Liver (tissue), 9 donors: ENCODE measurements around the gene ANKRD11. TPM values are rescaled to one million over a fixed set of nuclear protein-coding genes. Genes with fewer than 3 reads are reported as not detected.

ENCODE experiments used
- DNase-seq: peaks from one replicate; pipeline ENCODE4 v3.0.0-alpha.2; 2017; ENCODE audit warnings: low spot score
- H3K27ac ChIP-seq, 2 donors: one replicate each; pipeline ENCODE4 v1.7.0; 2013; ENCODE audit warnings: inconsistent platforms in 2 of 2, low read length in 2 of 2, control low read depth in 1 of 2, low read depth in 1 of 2, mild to moderate bottlenecking in 1 of 2
- H3K27me3 ChIP-seq, 4 donors: one replicate each; pipeline versions ENCODE4 v1.6.1 to v1.7.0; 2013; ENCODE audit warnings: low read length in 3 of 4, inconsistent platforms in 1 of 4, mild to moderate bottlenecking in 1 of 4, moderate library complexity in 1 of 4; ENCODE audit not compliant: control insufficient read depth in 4 of 4, insufficient read depth in 4 of 4
- H3K36me3 ChIP-seq, 4 donors: one replicate each; pipeline versions ENCODE4 v1.6.1 to v1.7.0; 2013; ENCODE audit warnings: low read length in 3 of 4, mild to moderate bottlenecking in 3 of 4, low read depth in 1 of 4, moderate library complexity in 1 of 4; ENCODE audit not compliant: control insufficient read depth in 4 of 4, insufficient read depth in 3 of 4
- H3K4me1 ChIP-seq, 4 donors: one replicate each; pipeline versions ENCODE4 v1.6.1 to v1.7.0; 2013; ENCODE audit warnings: low read length in 3 of 4, mild to moderate bottlenecking in 3 of 4, moderate library complexity in 1 of 4; ENCODE audit not compliant: control insufficient read depth in 4 of 4, insufficient read depth in 4 of 4
- H3K4me3 ChIP-seq, 3 donors: one replicate each; pipeline versions ENCODE4 v1.6.1 to v1.7.0; 2013; ENCODE audit warnings: low read length in 3 of 3, control low read depth in 1 of 3, low read depth in 1 of 3, mild to moderate bottlenecking in 1 of 3
- H3K9ac ChIP-seq, 2 donors: one replicate each; pipeline ENCODE4 v1.7.0; 2013; ENCODE audit warnings: low read length in 2 of 2, mild to moderate bottlenecking in 2 of 2, moderate library complexity in 2 of 2, control low read depth in 1 of 2, low read depth in 1 of 2
- H3K9me3 ChIP-seq, 4 donors: one replicate each; pipeline versions ENCODE4 v1.6.1 to v1.7.0; 2013; ENCODE audit warnings: low read length in 3 of 4; ENCODE audit not compliant: control insufficient read depth in 4 of 4
- CTCF ChIP-seq: fragments of 150-350 bp; IDR thresholded peaks from 2 replicates; pipeline ENCODE4 v1.5.1; 2017; ENCODE audit warnings: improper control_type of control experiment, low read depth, low read length; ENCODE audit not compliant: missing input control
- EGR1 ChIP-seq, 2 donors: IDR thresholded peaks; 2 replicates each; pipeline ENCODE4 v1.6.1; 2016 to 2018; ENCODE audit warnings: antibody characterized with exemption in 2 of 2, low read depth in 2 of 2
- FOXA1 ChIP-seq: IDR thresholded peaks from 2 replicates; pipeline ENCODE4 v1.6.1; 2016; ENCODE audit warnings: antibody characterized with exemption
- FOXA2 ChIP-seq: IDR thresholded peaks from 2 replicates; pipeline ENCODE4 v1.6.1; 2016; ENCODE audit warnings: antibody characterized with exemption
- GABPA ChIP-seq, 2 donors: IDR thresholded peaks in 1 of 2; conservative IDR thresholded peaks in 1 of 2; 2 replicates each; pipeline ENCODE4 v1.6.1; 2016; ENCODE audit warnings: antibody characterized with exemption in 2 of 2, mild to moderate bottlenecking in 1 of 2, moderate library complexity in 1 of 2
- HNF4A ChIP-seq, 2 donors: conservative IDR thresholded peaks; 2 replicates each; pipeline ENCODE4 v1.6.1; 2016; ENCODE audit warnings: antibody characterized with exemption in 2 of 2, mild to moderate bottlenecking in 2 of 2
- HNF4G ChIP-seq: IDR thresholded peaks from 2 replicates; pipeline ENCODE4 v1.6.1; 2016; ENCODE audit warnings: antibody characterized with exemption
- MAX ChIP-seq: IDR thresholded peaks from 2 replicates; pipeline ENCODE4 v1.6.1; 2016; ENCODE audit warnings: antibody characterized with exemption
- NR2F2 ChIP-seq: IDR thresholded peaks from 2 replicates; pipeline ENCODE4 v1.6.1; 2016; ENCODE audit warnings: antibody characterized with exemption
- RAD21 ChIP-seq, 2 donors: IDR thresholded peaks; 2 replicates each; pipeline ENCODE4 v1.6.1; 2016; ENCODE audit warnings: antibody characterized with exemption in 2 of 2, mild to moderate bottlenecking in 2 of 2
- RXRA ChIP-seq, 2 donors: IDR thresholded peaks; 2 replicates each; pipeline ENCODE4 v1.6.1; 2017 to 2018; ENCODE audit warnings: antibody characterized with exemption in 2 of 2, mild to moderate bottlenecking in 1 of 2
- SP1 ChIP-seq: IDR thresholded peaks from 2 replicates; pipeline ENCODE4 v1.6.1; 2018; ENCODE audit warnings: antibody characterized with exemption, mild to moderate bottlenecking
- TAF1 ChIP-seq: conservative IDR thresholded peaks from 2 replicates; pipeline ENCODE4 v1.6.1; 2016; ENCODE audit warnings: antibody characterized with exemption, mild to moderate bottlenecking
- ZBTB33 ChIP-seq: IDR thresholded peaks from 2 replicates; pipeline ENCODE4 v1.6.1; 2016; ENCODE audit warnings: antibody characterized with exemption
- WGBS: extraction: QIAGEN DNeasy Blood & Tissue Kit; methylation state at CpG from one replicate; pipeline ENCODE4 v1.1.7; 2013; 5-methylcytosine and 5-hydroxymethylcytosine counted together
- polyA plus RNA-seq, 2 donors: library from polyadenylated mRNA; stranded (reverse) in 1 of 2; unstranded in 1 of 2; fragments of 200-250 nt in 1 of 2; fragments of >200 nt in 1 of 2; fragmentation: Nextera tagmentation in 1 of 2; extraction: Ambion mirVana in 1 of 2; gene quantifications; one replicate each; pipeline versions ENCODE4 v1.2.1 to v1.2.3, GENCODE V29; 2013 to 2015
- total RNA-seq, 2 donors: library from RNA; depleted of rRNA; stranded (reverse); fragments of >200 nt; gene quantifications; one replicate each; pipeline ENCODE4 v1.2.3, GENCODE V29; 2014
- TF ChIP-seq, protein P1 (sequence below): IDR thresholded peaks from 2 replicates; pipeline ENCODE4 v1.6.1; 2016; ENCODE audit warnings: antibody characterized with exemption, mild to moderate bottlenecking
- donor health status: healthy.
- donor health status: healthy.
- donor health status: healthy.
- donor health status: healthy.
- donor health status: healthy.

Gene ANKRD11
- total and polyA plus RNA-seq, 4 donors, result 16.3 to 55.1 (median 28.0) TPM

- no peaks in the 10 kb centered on the region for H3K27me3 ChIP-seq
- H3K9ac ChIP-seq, result no peak overlapping the region
- DNase-seq, result no peak
- no peaks in the 10 kb centered on the region for H3K9me3 ChIP-seq
- peaks cover 0 to 19% (median 9%) of the 10 kb centered on the region in 4 donors for H3K36me3 ChIP-seq
- TF ChIP-seq TAF1 (no peak), FOXA2 (no peak), RAD21 (IDR thresholded peaks at IDR 0.05) (no peak), FOXA1 (no peak), HNF4A (conservative IDR thresholded peaks at IDR 0.05) (no peak), RXRA (IDR thresholded peaks at IDR 0.05) (no peak)
- 85% methylated on average over 14 of the region's 14 CpGs for WGBS
- H3K4me3 ChIP-seq, result no peak overlapping the region
- H3K27ac ChIP-seq, result no peak overlapping the region
- peaks cover 1 to 20% (median 4%) of the 10 kb centered on the region in 4 donors for H3K4me1 ChIP-seq
Measured at GRCh38 chr16:89314357-89314756, 176.0 kb downstream of the ANKRD11 start.

- 88% methylated on average over 3 of the region's 3 CpGs for WGBS
- no peak for DNase-seq
- Histone ChIP-seq H3K9me3 (no peaks in the 10 kb centered on the region), H3K27ac (no peak overlapping the region), H3K36me3 (peaks cover 0 to 19% (median 9%) of the 10 kb centered on the region in 4 donors), H3K4me1 (peaks cover 0 to 19% (median 4%) of the 10 kb centered on the region in 4 donors), H3K9ac (no peak overlapping the region), H3K27me3 (no peaks in the 10 kb centered on the region), H3K4me3 (no peak overlapping the region)
- no peak for TF ChIP-seq NR2F2
- no peak for TF ChIP-seq FOXA2
- TF ChIP-seq RXRA (IDR thresholded peaks at IDR 0.05), result no peak
- no peak for TF ChIP-seq CTCF
- TF ChIP-seq TAF1, result no peak
- TF ChIP-seq GABPA (IDR thresholded peaks at IDR 0.05 in 1 of 2, conservative IDR thresholded peaks at IDR 0.05 in 1 of 2), result no peak
- no peak for TF ChIP-seq EGR1 (IDR thresholded peaks at IDR 0.05; ENCODE audit: low read depth in 2 of 2)
- no peak for TF ChIP-seq FOXA1
- TF ChIP-seq SP1, result no peak
- TF ChIP-seq ZBTB33, result no peak
- TF ChIP-seq HNF4G, result no peak
- no peak for TF ChIP-seq MAX
- TF ChIP-seq, protein P1, sequence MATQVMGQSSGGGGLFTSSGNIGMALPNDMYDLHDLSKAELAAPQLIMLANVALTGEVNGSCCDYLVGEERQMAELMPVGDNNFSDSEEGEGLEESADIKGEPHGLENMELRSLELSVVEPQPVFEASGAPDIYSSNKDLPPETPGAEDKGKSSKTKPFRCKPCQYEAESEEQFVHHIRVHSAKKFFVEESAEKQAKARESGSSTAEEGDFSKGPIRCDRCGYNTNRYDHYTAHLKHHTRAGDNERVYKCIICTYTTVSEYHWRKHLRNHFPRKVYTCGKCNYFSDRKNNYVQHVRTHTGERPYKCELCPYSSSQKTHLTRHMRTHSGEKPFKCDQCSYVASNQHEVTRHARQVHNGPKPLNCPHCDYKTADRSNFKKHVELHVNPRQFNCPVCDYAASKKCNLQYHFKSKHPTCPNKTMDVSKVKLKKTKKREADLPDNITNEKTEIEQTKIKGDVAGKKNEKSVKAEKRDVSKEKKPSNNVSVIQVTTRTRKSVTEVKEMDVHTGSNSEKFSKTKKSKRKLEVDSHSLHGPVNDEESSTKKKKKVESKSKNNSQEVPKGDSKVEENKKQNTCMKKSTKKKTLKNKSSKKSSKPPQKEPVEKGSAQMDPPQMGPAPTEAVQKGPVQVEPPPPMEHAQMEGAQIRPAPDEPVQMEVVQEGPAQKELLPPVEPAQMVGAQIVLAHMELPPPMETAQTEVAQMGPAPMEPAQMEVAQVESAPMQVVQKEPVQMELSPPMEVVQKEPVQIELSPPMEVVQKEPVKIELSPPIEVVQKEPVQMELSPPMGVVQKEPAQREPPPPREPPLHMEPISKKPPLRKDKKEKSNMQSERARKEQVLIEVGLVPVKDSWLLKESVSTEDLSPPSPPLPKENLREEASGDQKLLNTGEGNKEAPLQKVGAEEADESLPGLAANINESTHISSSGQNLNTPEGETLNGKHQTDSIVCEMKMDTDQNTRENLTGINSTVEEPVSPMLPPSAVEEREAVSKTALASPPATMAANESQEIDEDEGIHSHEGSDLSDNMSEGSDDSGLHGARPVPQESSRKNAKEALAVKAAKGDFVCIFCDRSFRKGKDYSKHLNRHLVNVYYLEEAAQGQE, result no peak
- TF ChIP-seq RAD21 (IDR thresholded peaks at IDR 0.05), result no peak
Measured at GRCh38 chr16:89313583-89313982, 176.8 kb downstream of the ANKRD11 start.
